ENCODE measurements around the gene CARS1.

GRCh38 chr11:3010004-3010403 lies 47.2 kb downstream of the CARS1 start:
- no peak for TF ChIP-seq CTCF (IDR thresholded peaks at IDR 0.05)
- TF ChIP-seq EP300 (IDR thresholded peaks at IDR 0.05), result no peak
- no peak for TF ChIP-seq POLR2AphosphoS5 (IDR thresholded peaks at IDR 0.05)
- no peak for TF ChIP-seq POLR2A (IDR thresholded peaks at IDR 0.05)

Measured in suprapubic skin (tissue), 4 donors.